Caco-2 (cell line): Measurements from ENCODE around the gene GTF2E1. TPM values are rescaled to one million over a fixed set of nuclear protein-coding genes. Genes with fewer than 3 reads are reported as not detected.

ENCODE experiments used
- BruUV-seq: library from RNA; stranded (reverse); fragments of 400-500 nt; replicated peaks from 2 replicates; lab custom pipeline; 2021; lab: Mats Ljungman, UMichigan
- CTCF ChIA-PET: fragments of 300-600 bp; sonication (Branson Sonifier 250); formaldehyde crosslinking; loops from one replicate; lab custom pipeline; 2022; ENCODE audit warnings: antibody characterized with exemption; lab: Charles Lee
- POLR2A ChIA-PET: fragments of 300-600 bp; sonication (Branson Sonifier 250); formaldehyde crosslinking; loops from one replicate; lab custom pipeline; 2022; ENCODE audit warnings: antibody characterized with exemption; lab: Charles Lee
- DNase-seq, 2 experiments: peaks; one replicate each; pipeline versions ENCODE4 v3.0.0 to v3.0.0-alpha.2; 2020 to 2022
- H3K27me3 ChIP-seq: replicated peaks from 2 replicates; pipeline ENCODE4 v1.6.0; 2011; ENCODE audit warnings: low read length; ENCODE audit not compliant: control insufficient read depth, insufficient read depth
- H3K36me3 ChIP-seq: 2 replicates; pipeline ENCODE4 v1.5.1; 2011; ENCODE audit warnings: low read length; ENCODE audit not compliant: control insufficient read depth, insufficient read depth
- H3K4me1 ChIP-seq: fragments of 250-450 bp; sonication (Bioruptor Pico); 2 replicates; pipeline ENCODE4 v1.5.1; 2020; ENCODE audit warnings: mild to moderate bottlenecking
- H3K4me3 ChIP-seq: 2 replicates; pipeline ENCODE4 v1.5.1; 2011; ENCODE audit warnings: low read depth, mild to moderate bottlenecking, control low read depth, low read length
- H3K9me3 ChIP-seq: fragments of 250-450 bp; sonication (Bioruptor Pico); 2 replicates; pipeline ENCODE4 v1.5.1; 2020; ENCODE audit warnings: mild to moderate bottlenecking, moderate library complexity
- H3K27ac Mint-ChIP-seq: one replicate; pipeline ENCODE4 v1.8.0; 2022; ENCODE audit warnings: mixed read lengths; ENCODE audit not compliant: unreplicated experiment
- H3K27me3 Mint-ChIP-seq: one replicate; pipeline ENCODE4 v1.8.0; 2022; ENCODE audit warnings: mixed read lengths; ENCODE audit not compliant: insufficient read depth, unreplicated experiment
- H3K36me3 Mint-ChIP-seq: one replicate; pipeline ENCODE4 v1.8.0; 2022; ENCODE audit warnings: mild to moderate bottlenecking, mixed read lengths; ENCODE audit not compliant: insufficient read depth, unreplicated experiment
- H3K4me1 Mint-ChIP-seq: one replicate; pipeline ENCODE4 v1.8.0; 2022; ENCODE audit warnings: low read depth, mixed read lengths; ENCODE audit not compliant: unreplicated experiment
- H3K4me3 Mint-ChIP-seq: one replicate; pipeline ENCODE4 v1.8.0; 2022; ENCODE audit warnings: mild to moderate bottlenecking, moderate library complexity, mixed read lengths; ENCODE audit not compliant: unreplicated experiment
- H3K9me3 Mint-ChIP-seq: one replicate; pipeline ENCODE4 v1.8.0; 2022; ENCODE audit warnings: mixed read lengths; ENCODE audit not compliant: unreplicated experiment
- CTCF ChIP-seq, 2 experiments: fragments of 200-600 bp in 1 of 2; IDR thresholded peaks; 1 replicate in 1 of 2; 2 replicates in 1 of 2; pipeline versions ENCODE4 v1.5.1 to v1.8.0; 2011 to 2022; ENCODE audit warnings: antibody characterized with exemption in 1 of 2, control low read depth in 1 of 2, inconsistent platforms in 1 of 2, low read depth in 1 of 2, low read length in 1 of 2, mild to moderate bottlenecking in 1 of 2, moderate library complexity in 1 of 2; ENCODE audit not compliant: insufficient read depth in 1 of 2, severe bottlenecking in 1 of 2, unreplicated experiment in 1 of 2
- intact Hi-C: fragments of 100-400 bp; cut with micrococcal nuclease; formaldehyde crosslinking; loops from one replicate; pipeline ENCODE4 v1.10.0; 2022; ENCODE audit not compliant: unreplicated experiment
- total RNA-seq: library from RNA; stranded (reverse); gene quantifications from 2 replicates; pipeline ENCODE4 v1.2.3, GENCODE V29; 2022

GTF2E1 gene
- total RNA-seq, 1 experiment from 2014 or later = 30.6 TPM

GRCh38 chr3:120772081-120772480 lies 29.5 kb downstream of the GTF2E1 start:
- Histone ChIP-seq H3K4me3 (no peak overlapping the region), H3K36me3 (peaks cover 1% of the 10 kb centered on the region; the same call in 1 of the 2 replicates), H3K9me3 (no peaks in the 10 kb centered on the region), H3K27me3 (no peaks in the 10 kb centered on the region), H3K4me1 (peaks cover 1% of the 10 kb centered on the region; the same call in 1 of the 2 replicates)
- Mint-ChIP-seq H3K4me3 (no peak overlapping the region), H3K36me3 (peaks cover 9% of the 10 kb centered on the region), H3K9me3 (no peaks in the 10 kb centered on the region), H3K27ac (no peak overlapping the region), H3K4me1 (no peaks in the 10 kb centered on the region), H3K27me3 (no peaks in the 10 kb centered on the region)
- no peak for TF ChIP-seq CTCF (IDR thresholded peaks at IDR 0.05; ENCODE audit: insufficient read depth in 1 of 2, low read depth in 1 of 2, low read length in 1 of 2, severe bottlenecking in 1 of 2, unreplicated experiment in 1 of 2)
- ChIA-PET CTCF (no interaction called here), POLR2A (no interaction called here)
- DNase-seq = no peak
- no TSS peak for BruUV-seq
- intact Hi-C loops = no loop called here

GRCh38 chr3:120773932-120774331 lies 31.4 kb downstream of the GTF2E1 start:
- POLR2A ChIA-PET = no interaction called here
- BruUV-seq = no TSS peak

GRCh38 chr3:120775411-120775810 lies 32.9 kb downstream of the GTF2E1 start:
- H3K36me3 Mint-ChIP-seq = peaks cover 5% of the 10 kb centered on the region
- H3K9me3 Mint-ChIP-seq = no peaks in the 10 kb centered on the region
- H3K36me3 ChIP-seq = peaks cover 1% of the 10 kb centered on the region; the same call in 1 of the 2 replicates
- no peak for TF ChIP-seq CTCF (IDR thresholded peaks at IDR 0.05; ENCODE audit: insufficient read depth in 1 of 2, low read depth in 1 of 2, low read length in 1 of 2, severe bottlenecking in 1 of 2, unreplicated experiment in 1 of 2)
- no TSS peak for BruUV-seq
- no peaks in the 10 kb centered on the region for H3K9me3 ChIP-seq
- intact Hi-C loops = no loop called here
- H3K4me1 ChIP-seq = no peaks in the 10 kb centered on the region
- no peaks in the 10 kb centered on the region for H3K27me3 ChIP-seq
- H3K27me3 Mint-ChIP-seq = no peaks in the 10 kb centered on the region
- ChIA-PET CTCF (no interaction called here), POLR2A (no interaction called here)
- H3K4me1 Mint-ChIP-seq = no peaks in the 10 kb centered on the region
- no peak overlapping the region for H3K4me3 ChIP-seq
- DNase-seq = no peak
- H3K4me3 Mint-ChIP-seq = no peak overlapping the region
- no peak overlapping the region for H3K27ac Mint-ChIP-seq

More at GRCh38 chr3:120773932-120774331, 31.4 kb downstream of the GTF2E1 start:
- CTCF ChIA-PET = no interaction called here
- intact Hi-C loops = no loop called here
- no peaks in the 10 kb centered on the region for H3K9me3 Mint-ChIP-seq
- H3K9me3 ChIP-seq = no peaks in the 10 kb centered on the region
- no peaks in the 10 kb centered on the region for H3K4me1 ChIP-seq
- peaks cover 1% of the 10 kb centered on the region; the same call in 1 of the 2 replicates for H3K36me3 ChIP-seq
- no peak overlapping the region for H3K27ac Mint-ChIP-seq
- H3K4me3 Mint-ChIP-seq = no peak overlapping the region
- H3K27me3 Mint-ChIP-seq = no peaks in the 10 kb centered on the region
- no peaks in the 10 kb centered on the region for H3K27me3 ChIP-seq
- no peaks in the 10 kb centered on the region for H3K4me1 Mint-ChIP-seq
- H3K36me3 Mint-ChIP-seq = peaks cover 5% of the 10 kb centered on the region
- TF ChIP-seq CTCF (IDR thresholded peaks at IDR 0.05; ENCODE audit: insufficient read depth in 1 of 2, low read depth in 1 of 2, low read length in 1 of 2, severe bottlenecking in 1 of 2, unreplicated experiment in 1 of 2) = no peak
- no peak overlapping the region for H3K4me3 ChIP-seq
- DNase-seq = no peak
